NCI-H1694 treated with DMSO at 0.1 percent for 48 hours (cell line): ENCODE data around the gene CFP.
"Not testable (repeated sequence)": the region's sequence is repeated elsewhere in the genome, so short reads cannot be mapped to it uniquely, and the experiment has no call there.

Source experiments
- DNase-seq: peaks from one replicate; lab custom pipeline; 2025; lab: John Stamatoyannopoulos, UW

CFP gene

GRCh38 chrX:47629419-47630200 lies at the start of gene CFP:
Gene CFP (minus strand): TSS chrX:47629930. CDS start chrX:47629844, 86 bp downstream.
- DNase-seq: no peak

- not testable (repeated sequence) for DNase-seq
Measured at GRCh38 chrX:47675959-47676859, 46.5 kb upstream of the CFP start.

GRCh38 chrX:47674776-47675175 lies 45.0 kb upstream of the CFP start:
- no peak for DNase-seq

- DNase-seq: not testable (repeated sequence)
Measured at GRCh38 chrX:47665797-47666196, 36.1 kb upstream of the CFP start.

GRCh38 chrX:47664737-47665136 lies 35.0 kb upstream of the CFP start:
- DNase-seq: no peak

- no peak for DNase-seq
Measured at GRCh38 chrX:47662144-47662657, 32.5 kb upstream of the CFP start.

GRCh38 chrX:47661539-47661938 lies 31.8 kb upstream of the CFP start:
- DNase-seq: no peak

- no peak for DNase-seq
Measured at GRCh38 chrX:47659421-47659726, 29.6 kb upstream of the CFP start.

- peak; percentile 90 for DNase-seq
Measured at GRCh38 chrX:47658684-47659420, 29.1 kb upstream of the CFP start, which contains the start of gene UXT. Gene UXT (minus strand): TSS chrX:47659180. CDS start chrX:47658927, 253 bp downstream.

- DNase-seq: no peak
Measured at GRCh38 chrX:47658301-47658683, 28.6 kb upstream of the CFP start.

GRCh38 chrX:47651043-47651905 lies 21.5 kb upstream of the CFP start:
- DNase-seq: no peak

GRCh38 chrX:47650164-47651042 lies 20.7 kb upstream of the CFP start, which contains the start of gene ELK1:
Gene ELK1 (minus strand): TSS chrX:47650563. CDS start chrX:47641441, 9,122 bp downstream.
- peak; percentile 97 for DNase-seq

GRCh38 chrX:47649781-47650163 lies 20.0 kb upstream of the CFP start:
- no peak for DNase-seq

GRCh38 chrX:47649271-47649670 lies 19.5 kb upstream of the CFP start:
- no peak for DNase-seq

- DNase-seq: no peak
Measured at GRCh38 chrX:47648376-47648775, 18.6 kb upstream of the CFP start.

- no peak for DNase-seq
Measured at GRCh38 chrX:47646636-47647035, 16.9 kb upstream of the CFP start.

GRCh38 chrX:47645530-47645929 lies 15.8 kb upstream of the CFP start:
- DNase-seq: no peak

GRCh38 chrX:47644557-47645091 lies 14.9 kb upstream of the CFP start:
- DNase-seq: peak; percentile 33

GRCh38 chrX:47643926-47644325 lies 14.2 kb upstream of the CFP start:
- DNase-seq: peak; percentile 5

- no peak for DNase-seq
Measured at GRCh38 chrX:47638816-47639215, 9.1 kb upstream of the CFP start.
